Amygdala (tissue), 56 donors: ENCODE measurements around the gene UQCRQ.

Experiments used
- DNase-seq, 56 donors: peaks; one replicate each; lab custom pipeline; 2025; lab: John Stamatoyannopoulos, UW

The UQCRQ gene

DNA sequence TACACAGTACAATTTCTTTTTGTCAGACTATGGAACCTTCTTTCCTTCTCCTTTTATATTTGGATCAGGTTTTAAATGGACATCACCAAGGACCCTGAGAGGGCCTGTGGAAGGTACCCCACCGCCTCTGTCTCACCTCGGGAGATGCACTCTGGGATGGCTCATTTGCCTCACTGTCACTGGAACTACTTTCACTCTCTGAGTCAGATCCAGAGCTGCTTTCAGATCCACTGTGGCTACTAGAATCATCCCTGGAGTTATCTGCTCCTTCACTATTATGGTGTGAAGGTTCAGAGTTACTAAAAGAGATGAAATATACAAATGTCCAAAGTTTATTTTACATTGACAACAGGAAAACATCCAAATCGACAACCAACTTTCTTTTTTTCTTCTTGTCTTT is 31.7 kb downstream of the UQCRQ start:
- no peak for DNase-seq

DNA sequence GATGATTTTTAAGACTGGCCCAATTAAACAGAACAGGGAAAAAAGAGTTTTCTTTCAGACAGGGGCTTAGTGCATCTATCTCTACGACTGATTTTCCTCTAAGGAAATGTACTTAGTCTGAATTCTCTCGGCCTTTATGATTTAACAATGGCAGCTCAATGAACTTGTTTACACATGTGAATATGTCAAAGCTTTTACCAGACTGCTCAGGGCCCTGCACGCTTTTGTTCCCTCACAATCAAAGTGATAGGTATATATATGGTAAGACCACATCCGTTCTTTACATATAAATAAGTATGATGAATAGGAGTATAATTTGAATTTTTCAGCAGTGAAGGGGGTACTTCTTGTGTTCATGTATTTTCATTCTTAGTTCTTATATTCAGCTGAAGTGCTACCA is 34.6 kb downstream of the UQCRQ start:
- DNase-seq = no peak

- no peak for DNase-seq
Observed at GRCh38 chr5:132901730-132902129, 35.3 kb downstream of the UQCRQ start.

DNA sequence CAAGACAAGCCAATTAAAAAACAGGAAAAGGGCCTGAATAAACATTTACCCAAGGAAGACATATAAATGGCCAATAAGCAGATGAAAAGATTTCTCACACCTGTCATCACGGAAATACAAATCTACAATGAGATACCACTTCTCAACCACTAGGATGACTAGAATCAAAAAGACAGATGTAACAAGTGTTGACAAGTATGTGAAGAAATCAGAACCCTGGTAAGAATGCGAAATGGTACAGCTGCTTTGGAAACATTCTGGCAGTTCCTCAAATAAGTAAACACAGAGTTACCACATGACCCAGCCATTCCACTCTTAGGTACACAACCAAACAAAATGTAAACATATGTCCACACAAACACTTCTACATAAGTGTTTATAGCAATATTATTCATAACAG is 39.5 kb downstream of the UQCRQ start:
- no peak for DNase-seq

DNA sequence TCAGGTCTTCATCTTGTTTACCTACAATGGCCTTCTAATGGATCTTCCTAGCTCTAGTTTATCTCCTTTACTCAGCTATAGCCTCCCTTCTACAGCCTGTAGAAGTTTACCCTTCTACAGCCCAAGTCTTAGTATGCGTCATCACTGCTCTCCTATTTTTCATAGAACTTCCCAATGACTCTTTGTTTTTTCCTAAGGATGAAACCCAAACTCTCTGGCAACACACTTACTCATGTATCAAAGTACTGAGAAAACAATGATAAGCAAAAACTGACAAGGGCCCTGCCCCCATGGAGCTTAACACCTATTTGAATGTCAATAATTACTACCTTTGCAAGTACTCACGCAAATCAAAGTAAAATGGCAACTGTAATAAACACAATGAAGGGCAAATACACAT is 40.7 kb downstream of the UQCRQ start:
- no peak for DNase-seq

DNA sequence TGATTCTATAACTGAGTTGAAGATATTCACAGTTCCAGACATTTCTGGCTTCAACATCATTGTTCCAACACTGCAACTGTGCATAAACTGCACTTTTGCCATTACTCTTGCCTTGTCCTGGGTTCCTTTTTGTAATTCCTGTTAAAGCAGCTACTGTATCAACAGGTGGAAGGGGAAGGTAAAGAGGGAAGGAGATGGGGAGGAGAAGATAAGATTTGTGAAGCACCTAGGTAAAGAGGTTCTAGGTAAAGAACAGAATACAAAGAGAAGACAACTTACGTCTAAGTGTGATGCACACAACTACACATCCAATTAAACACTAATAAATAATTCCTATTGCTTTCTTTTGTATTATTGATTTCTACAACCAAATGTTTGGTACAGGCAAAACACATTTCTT is 43.3 kb downstream of the UQCRQ start:
- no peak for DNase-seq

GRCh38 chr5:132915681-132916080 is 49.2 kb downstream of the UQCRQ start:
- DNase-seq = no peak

GRCh38 chr5:132916086-132916485 is 49.6 kb downstream of the UQCRQ start:
- DNase-seq = no peak
